OCI-LY3 (cell line): Measurements from ENCODE around the gene TNPO1.

Experiments
- H2AFZ ChIP-seq: fragments of 200-600, 300-600 bp; shearing (Covaris generic); 2 replicates; pipeline ENCODE4 v1.6.0; 2014; ENCODE audit warnings: antibody characterized with exemption, low read depth, low read length
- H3K27ac ChIP-seq: fragments of 200-600, 300-600 bp; sonication (generic); 2 replicates; pipeline ENCODE4 v1.5.1; 2014; ENCODE audit warnings: mild to moderate bottlenecking, low read length, moderate library complexity, mixed read lengths
- H3K27me3 ChIP-seq: fragments of 200-600, 300-600 bp; sonication (generic); 2 replicates; pipeline ENCODE4 v1.6.1; 2014; ENCODE audit warnings: low read depth, low read length, mixed read lengths
- H3K36me3 ChIP-seq: fragments of 200-600, 300-600 bp; sonication (generic); replicated peaks from 2 replicates; pipeline ENCODE3; 2014; ENCODE audit warnings: low read depth, low read length, mixed read lengths
- H3K4me1 ChIP-seq: fragments of 300-600, 200-600 bp; sonication (generic); 2 replicates; pipeline ENCODE4 v1.6.1; 2014; ENCODE audit warnings: low read length, mixed read lengths
- H3K4me2 ChIP-seq: fragments of 200-600, 300-600 bp; sonication (generic); 2 replicates; pipeline ENCODE4 v1.6.1; 2014; ENCODE audit warnings: low read length, mixed read lengths
- H3K4me3 ChIP-seq: fragments of 300-600, 200-600 bp; sonication (generic); 2 replicates; pipeline ENCODE4 v1.5.1; 2014; ENCODE audit warnings: antibody characterized with exemption, mild to moderate bottlenecking, low read length, moderate library complexity
- H3K79me2 ChIP-seq: fragments of 300-600, 200-600 bp; shearing (Covaris generic); 2 replicates; pipeline ENCODE4 v1.6.1; 2014; ENCODE audit warnings: mild to moderate bottlenecking, low read length, mixed read lengths
- H3K9ac ChIP-seq: fragments of 300-600, 200-600 bp; shearing (Covaris generic); 2 replicates; pipeline ENCODE4 v1.6.0; 2014; ENCODE audit warnings: mild to moderate bottlenecking, low read length, moderate library complexity
- H3K9me3 ChIP-seq: fragments of 200-600, 300-600 bp; shearing (Covaris generic); 2 replicates; pipeline ENCODE4 v1.6.1; 2014; ENCODE audit warnings: low read length, mixed read lengths; ENCODE audit not compliant: insufficient read depth
- H4K20me1 ChIP-seq: fragments of 200-600, 300-600 bp; sonication (generic); 2 replicates; pipeline ENCODE4 v1.6.1; 2016; ENCODE audit warnings: low read length, mixed read lengths; ENCODE audit not compliant: insufficient read depth
- EZH2phosphoT487 ChIP-seq: fragments of 200-600 bp; shearing (Covaris generic); IDR thresholded peaks from 2 replicates; pipeline ENCODE4 v1.6.1; 2018; ENCODE audit warnings: antibody characterized with exemption, mixed run types, low read depth
- TF ChIP-seq, protein P1 (sequence below): fragments of 200-600, 300-600 bp; sonication (generic); IDR thresholded peaks from 2 replicates; pipeline ENCODE4 v1.5.1; 2014; ENCODE audit warnings: antibody characterized with exemption, low read length, low read depth

The TNPO1 gene

DNA sequence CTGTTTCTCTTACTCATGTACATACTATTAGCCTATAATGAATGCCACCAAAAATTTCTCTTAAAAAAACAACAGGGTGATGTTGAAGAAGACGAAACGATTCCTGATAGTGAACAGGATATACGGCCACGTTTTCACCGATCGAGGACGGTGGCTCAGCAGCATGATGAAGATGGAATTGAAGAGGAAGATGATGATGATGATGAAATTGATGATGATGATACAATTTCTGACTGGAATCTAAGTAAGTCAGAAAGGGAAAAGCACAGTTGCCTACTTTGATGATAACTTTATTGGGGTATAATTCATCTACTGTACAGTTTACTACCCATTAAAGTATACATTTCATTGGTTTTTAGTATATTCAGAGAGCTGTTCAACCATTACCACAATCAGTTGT is 66.5 kb downstream of the TNPO1 start:
- H3K9ac ChIP-seq, result no peak overlapping the region
- no peak overlapping the region for H3K4me3 ChIP-seq
- H3K79me2 ChIP-seq, result peaks cover 4% of the 10 kb centered on the region; the same call in 1 of the 2 replicates
- H3K36me3 ChIP-seq, result peaks cover 43% of the 10 kb centered on the region
- H4K20me1 ChIP-seq, result 0 out of 2 replicates have a peak, but pooled peaks cover 4% of the 10 kb centered on the region
- no peak overlapping the region for H3K27ac ChIP-seq
- H3K4me2 ChIP-seq, result no peak overlapping the region
- H3K9me3 ChIP-seq, result no peaks in the 10 kb centered on the region
- no peak overlapping the region for H2AFZ ChIP-seq
- no peak for TF ChIP-seq EZH2phosphoT487
- TF ChIP-seq, protein P1, sequence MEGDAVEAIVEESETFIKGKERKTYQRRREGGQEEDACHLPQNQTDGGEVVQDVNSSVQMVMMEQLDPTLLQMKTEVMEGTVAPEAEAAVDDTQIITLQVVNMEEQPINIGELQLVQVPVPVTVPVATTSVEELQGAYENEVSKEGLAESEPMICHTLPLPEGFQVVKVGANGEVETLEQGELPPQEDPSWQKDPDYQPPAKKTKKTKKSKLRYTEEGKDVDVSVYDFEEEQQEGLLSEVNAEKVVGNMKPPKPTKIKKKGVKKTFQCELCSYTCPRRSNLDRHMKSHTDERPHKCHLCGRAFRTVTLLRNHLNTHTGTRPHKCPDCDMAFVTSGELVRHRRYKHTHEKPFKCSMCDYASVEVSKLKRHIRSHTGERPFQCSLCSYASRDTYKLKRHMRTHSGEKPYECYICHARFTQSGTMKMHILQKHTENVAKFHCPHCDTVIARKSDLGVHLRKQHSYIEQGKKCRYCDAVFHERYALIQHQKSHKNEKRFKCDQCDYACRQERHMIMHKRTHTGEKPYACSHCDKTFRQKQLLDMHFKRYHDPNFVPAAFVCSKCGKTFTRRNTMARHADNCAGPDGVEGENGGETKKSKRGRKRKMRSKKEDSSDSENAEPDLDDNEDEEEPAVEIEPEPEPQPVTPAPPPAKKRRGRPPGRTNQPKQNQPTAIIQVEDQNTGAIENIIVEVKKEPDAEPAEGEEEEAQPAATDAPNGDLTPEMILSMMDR, result no peak
- H3K27me3 ChIP-seq, result no peaks in the 10 kb centered on the region
- H3K4me1 ChIP-seq, result no peaks in the 10 kb centered on the region

DNA sequence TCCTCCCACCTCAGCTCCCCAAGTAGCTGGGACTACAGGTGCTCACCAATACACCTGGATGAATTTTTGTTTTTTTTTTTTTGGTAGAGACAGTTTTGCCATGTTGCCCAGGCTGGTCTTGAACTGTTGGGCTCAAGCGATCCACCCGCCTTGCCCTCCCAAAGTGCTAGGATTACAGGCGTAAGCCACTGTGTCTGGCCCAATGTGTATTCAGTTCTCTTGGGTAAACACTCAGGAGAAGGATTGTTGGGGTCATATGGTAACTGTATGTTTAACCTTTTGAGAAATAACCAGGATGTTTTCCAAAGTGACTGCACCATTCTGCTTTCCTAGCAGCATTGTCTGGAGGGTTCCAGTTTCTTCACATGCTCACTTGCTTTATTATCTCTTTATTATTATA is 67.4 kb downstream of the TNPO1 start:
- Histone ChIP-seq H3K4me1 (no peaks in the 10 kb centered on the region), H3K36me3 (peaks cover 48% of the 10 kb centered on the region), H3K4me2 (no peak overlapping the region), H3K9ac (no peak overlapping the region), H3K27me3 (no peaks in the 10 kb centered on the region), H2AFZ (no peak overlapping the region), H3K79me2 (peaks cover 4% of the 10 kb centered on the region; the same call in 1 of the 2 replicates), H4K20me1 (0 out of 2 replicates have a peak, but pooled peaks cover 4% of the 10 kb centered on the region), H3K4me3 (no peak overlapping the region), H3K27ac (no peak overlapping the region), H3K9me3 (no peaks in the 10 kb centered on the region)
- no peak for TF ChIP-seq EZH2phosphoT487
- TF ChIP-seq, protein P1, result no peak

DNA sequence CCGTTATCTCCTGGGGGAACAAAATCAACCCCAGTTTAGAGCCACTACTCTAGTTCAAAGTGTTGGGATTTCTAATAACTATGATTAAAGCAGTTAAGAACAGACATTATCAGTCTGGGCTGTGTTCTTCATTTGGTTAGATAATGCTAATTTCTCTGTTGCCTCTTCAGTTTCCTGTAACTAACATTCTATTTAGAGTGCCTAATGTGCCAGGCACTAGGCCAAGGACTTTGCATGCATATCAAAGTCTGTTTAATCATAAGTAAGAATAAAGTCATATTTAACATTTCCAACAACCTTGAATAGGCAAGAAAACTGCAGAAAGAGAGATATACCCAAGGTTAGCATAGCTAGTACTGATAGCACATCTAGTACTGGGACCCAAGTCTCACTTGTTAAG is 68.4 kb downstream of the TNPO1 start:
- no peaks in the 10 kb centered on the region for H3K9me3 ChIP-seq
- no peak overlapping the region for H3K27ac ChIP-seq
- H2AFZ ChIP-seq, result no peak overlapping the region
- H3K4me2 ChIP-seq, result no peak overlapping the region
- H3K27me3 ChIP-seq, result no peaks in the 10 kb centered on the region
- TF ChIP-seq, protein P1, result no peak
- no peak for TF ChIP-seq EZH2phosphoT487
- peaks cover 4% of the 10 kb centered on the region; the same call in 1 of the 2 replicates for H3K79me2 ChIP-seq
- H3K36me3 ChIP-seq, result peaks cover 49% of the 10 kb centered on the region
- H3K4me1 ChIP-seq, result no peaks in the 10 kb centered on the region
- 0 out of 2 replicates have a peak, but pooled peaks cover 4% of the 10 kb centered on the region for H4K20me1 ChIP-seq
- no peak overlapping the region for H3K9ac ChIP-seq
- H3K4me3 ChIP-seq, result no peak overlapping the region

DNA sequence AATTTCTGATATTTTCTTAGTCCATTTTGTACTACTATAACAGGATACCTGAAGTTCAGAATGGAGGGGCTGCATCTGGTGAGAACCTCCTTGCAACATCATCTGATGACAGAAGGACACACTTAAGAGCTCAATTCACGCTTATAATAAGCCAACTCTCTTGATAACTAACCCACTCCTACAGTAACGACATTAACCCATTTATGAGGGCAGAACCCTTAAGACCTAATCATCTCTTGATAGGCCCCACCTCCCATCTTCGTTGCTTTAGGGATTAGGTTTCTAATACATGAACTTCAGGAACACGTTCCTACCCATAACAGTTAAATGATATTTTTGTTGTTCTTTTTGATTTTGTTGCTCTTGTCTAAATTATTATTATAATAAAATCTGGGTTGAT is 69.4 kb downstream of the TNPO1 start:
- Histone ChIP-seq H3K9ac (no peak overlapping the region), H3K36me3 (peaks cover 56% of the 10 kb centered on the region), H3K27ac (no peak overlapping the region), H2AFZ (no peak overlapping the region), H3K27me3 (no peaks in the 10 kb centered on the region), H4K20me1 (0 out of 2 replicates have a peak, but pooled peaks cover 4% of the 10 kb centered on the region), H3K4me1 (no peaks in the 10 kb centered on the region), H3K9me3 (no peaks in the 10 kb centered on the region), H3K4me2 (no peak overlapping the region), H3K4me3 (no peak overlapping the region), H3K79me2 (peaks cover 4% of the 10 kb centered on the region; the same call in 1 of the 2 replicates)
- TF ChIP-seq EZH2phosphoT487, result no peak
- TF ChIP-seq, protein P1, result no peak
